Thoracic aorta endothelial cell (primary cell): ENCODE data around the gene ENPEP. TPM values are rescaled to one million over a fixed set of nuclear protein-coding genes. Genes with fewer than 3 reads are reported as not detected.

Source experiments
- small RNA-seq: library from RNA; depleted of rRNA; stranded (forward); fragments of <200 nt; gene quantifications from one replicate; pipeline ENCODE3, GENCODE V24; 2012
- total RNA-seq: library from RNA; depleted of rRNA; stranded (reverse); fragments of >200 nt; gene quantifications from 2 replicates; pipeline ENCODE4 v1.2.3, GENCODE V29; 2012

The ENPEP gene, protein sequence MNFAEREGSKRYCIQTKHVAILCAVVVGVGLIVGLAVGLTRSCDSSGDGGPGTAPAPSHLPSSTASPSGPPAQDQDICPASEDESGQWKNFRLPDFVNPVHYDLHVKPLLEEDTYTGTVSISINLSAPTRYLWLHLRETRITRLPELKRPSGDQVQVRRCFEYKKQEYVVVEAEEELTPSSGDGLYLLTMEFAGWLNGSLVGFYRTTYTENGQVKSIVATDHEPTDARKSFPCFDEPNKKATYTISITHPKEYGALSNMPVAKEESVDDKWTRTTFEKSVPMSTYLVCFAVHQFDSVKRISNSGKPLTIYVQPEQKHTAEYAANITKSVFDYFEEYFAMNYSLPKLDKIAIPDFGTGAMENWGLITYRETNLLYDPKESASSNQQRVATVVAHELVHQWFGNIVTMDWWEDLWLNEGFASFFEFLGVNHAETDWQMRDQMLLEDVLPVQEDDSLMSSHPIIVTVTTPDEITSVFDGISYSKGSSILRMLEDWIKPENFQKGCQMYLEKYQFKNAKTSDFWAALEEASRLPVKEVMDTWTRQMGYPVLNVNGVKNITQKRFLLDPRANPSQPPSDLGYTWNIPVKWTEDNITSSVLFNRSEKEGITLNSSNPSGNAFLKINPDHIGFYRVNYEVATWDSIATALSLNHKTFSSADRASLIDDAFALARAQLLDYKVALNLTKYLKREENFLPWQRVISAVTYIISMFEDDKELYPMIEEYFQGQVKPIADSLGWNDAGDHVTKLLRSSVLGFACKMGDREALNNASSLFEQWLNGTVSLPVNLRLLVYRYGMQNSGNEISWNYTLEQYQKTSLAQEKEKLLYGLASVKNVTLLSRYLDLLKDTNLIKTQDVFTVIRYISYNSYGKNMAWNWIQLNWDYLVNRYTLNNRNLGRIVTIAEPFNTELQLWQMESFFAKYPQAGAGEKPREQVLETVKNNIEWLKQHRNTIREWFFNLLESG
- total RNA-seq, result not detected in 2 replicates

DNA sequence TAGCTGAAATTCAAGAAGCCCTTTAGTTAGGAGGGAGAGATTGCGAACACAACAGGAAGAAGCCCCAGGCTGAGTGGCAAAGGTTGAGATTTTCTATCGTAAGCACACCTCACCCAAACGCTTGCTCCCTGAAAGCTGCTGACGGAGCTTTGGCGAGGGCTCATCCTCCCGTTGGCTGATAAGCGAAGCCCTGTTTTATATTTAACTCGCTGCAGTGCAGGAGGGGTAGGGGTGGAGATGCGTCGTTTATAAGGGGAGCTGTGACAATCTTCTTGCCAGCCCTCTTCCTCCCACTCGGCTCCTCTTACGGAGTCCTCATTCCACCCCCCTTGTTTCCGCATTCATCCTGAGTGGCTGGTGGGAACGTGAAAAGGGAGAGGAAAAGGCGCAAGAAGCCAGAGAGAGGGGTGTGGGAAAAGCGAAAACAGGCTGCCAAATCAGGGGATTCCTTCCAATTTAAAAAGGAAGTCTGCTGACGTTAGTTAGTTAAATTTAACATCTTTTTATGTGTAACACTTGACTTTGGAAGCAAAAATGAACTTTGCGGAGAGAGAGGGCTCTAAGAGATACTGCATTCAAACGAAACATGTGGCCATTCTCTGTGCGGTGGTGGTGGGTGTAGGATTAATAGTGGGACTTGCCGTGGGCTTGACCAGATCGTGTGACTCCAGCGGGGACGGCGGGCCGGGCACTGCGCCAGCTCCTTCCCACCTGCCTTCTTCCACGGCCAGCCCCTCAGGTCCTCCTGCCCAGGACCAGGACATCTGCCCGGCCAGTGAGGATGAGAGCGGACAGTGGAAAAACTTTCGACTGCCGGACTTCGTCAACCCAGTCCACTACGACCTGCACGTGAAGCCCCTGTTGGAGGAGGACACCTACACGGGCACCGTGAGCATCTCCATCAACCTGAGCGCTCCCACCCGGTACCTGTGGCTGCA, at the start of gene ENPEP:
ENPEP (plus strand) TSS at position 275 of the 938 bp plus-strand sequence; CDS start at position 535, 260 bp downstream.

Small RNA genes lying within 50 kb of the gene (small RNA-seq; reads per million reads assigned to genes)
- not detected for gene RF00494

Other genes with a start within 250 kb of the ENPEP start
- 0.13 TPM in 1 of 2 replicates, not detected in the other for gene PITX2, start 146.9 kb downstream of the ENPEP start, total RNA-seq